T-helper 9 cell (primary cell): ENCODE measurements around the gene EBNA1BP2.
A peak's percentile ranks its signal among the peaks of the same experiment; 100 is the strongest.
"Not testable (repeated sequence)": the region's sequence is repeated elsewhere in the genome, so short reads cannot be mapped to it uniquely, and the experiment has no call there.

Experiments
- DNase-seq: peaks from one replicate; pipeline ENCODE4 v3.0.0-alpha.2; 2020
- total RNA-seq, 2 donors: gene quantifications; one replicate each; lab custom pipeline; 2026; lab: John Stamatoyannopoulos, UW

The EBNA1BP2 gene
- total RNA-seq: 14.5 to 49.4 reads per million in 2 donors

DNA sequence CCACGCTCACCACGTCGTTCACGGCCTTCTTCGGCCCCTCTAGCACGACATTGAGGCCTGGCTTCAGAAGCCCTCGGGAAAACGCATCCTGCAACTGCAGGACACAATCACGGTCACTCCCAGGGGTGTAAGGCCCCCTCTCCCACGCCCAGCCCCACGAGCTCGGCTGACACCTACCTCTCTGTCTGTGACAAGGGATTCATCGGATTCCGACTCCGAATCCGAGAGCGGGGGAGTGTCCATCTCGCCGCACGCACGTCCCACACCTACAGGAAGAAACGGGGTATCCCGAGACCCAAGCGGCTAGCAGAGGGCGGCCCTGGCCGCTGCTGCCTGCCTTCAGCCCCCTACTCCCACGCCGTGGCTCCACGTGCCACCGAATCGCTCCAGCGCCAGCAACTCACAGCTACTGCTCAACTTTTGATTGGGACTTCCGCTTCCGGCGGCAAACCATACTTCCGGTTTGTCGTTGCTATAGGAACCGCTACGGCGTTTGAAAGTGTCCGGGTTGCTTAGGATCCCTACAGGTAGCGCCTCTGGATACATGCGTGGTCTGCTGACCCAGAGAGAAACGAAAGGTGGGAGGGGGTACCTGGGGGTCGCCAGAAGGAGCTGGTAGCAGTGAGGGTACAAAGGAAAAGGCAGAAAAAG lies at the start of gene EBNA1BP2, which contains the start of gene CFAP57:
EBNA1BP2 (minus strand) TSS at position 415 of the 651 bp plus-strand sequence; CDS start at position 243, 172 bp downstream.
CFAP57 (plus strand) TSS at position 455 of the 651 bp plus-strand sequence. CDS start 424 bp downstream, outside the sequence.
- DNase-seq: peak; percentile 82

- DNase-seq: no peak
Measured at GRCh38 chr1:43221797-43222196, 49.7 kb upstream of the EBNA1BP2 start.

DNA sequence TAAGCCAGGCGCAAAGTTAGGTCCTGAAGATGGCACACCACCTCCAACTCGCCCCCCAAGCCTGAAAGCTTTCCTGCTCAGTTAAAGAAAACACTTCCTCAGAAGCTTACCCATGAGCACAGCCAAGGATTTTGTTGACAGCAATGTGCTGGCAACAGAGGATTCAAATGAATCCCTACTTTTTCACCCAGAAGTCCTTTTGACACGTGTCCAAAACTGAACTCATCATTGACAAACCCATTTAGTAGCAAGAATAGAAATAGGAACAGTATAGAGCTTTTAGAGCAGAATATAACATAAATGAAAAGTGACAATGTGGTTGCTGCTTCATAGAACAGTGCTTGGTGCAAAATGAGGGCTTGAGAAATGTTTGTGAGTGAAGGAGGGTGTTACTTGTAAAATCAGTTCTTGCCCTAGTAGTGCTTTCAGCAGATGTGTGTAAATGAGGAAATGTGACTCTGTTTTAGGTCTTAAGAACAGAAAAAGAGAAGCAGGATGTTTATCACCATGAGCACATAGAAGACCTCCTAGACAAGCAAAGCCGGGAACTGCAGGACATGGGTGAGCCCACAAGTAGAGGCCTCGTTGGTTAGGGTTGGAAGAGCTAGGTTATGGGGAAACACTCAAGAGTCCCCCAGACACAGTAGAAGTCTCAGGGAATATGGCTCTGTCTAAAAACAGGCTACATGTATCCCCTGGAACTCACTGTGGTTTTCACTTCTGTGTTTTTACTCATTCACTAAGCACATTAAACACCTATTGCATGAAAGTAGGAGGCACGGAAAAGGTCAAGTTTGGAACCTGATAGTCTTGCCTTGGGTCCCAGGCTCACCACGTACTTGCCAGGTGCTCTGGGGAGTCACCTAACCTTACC lies 49.1 kb upstream of the EBNA1BP2 start:
- no peak for DNase-seq

GRCh38 chr1:43217747-43218146 lies 45.7 kb upstream of the EBNA1BP2 start:
- no peak for DNase-seq

GRCh38 chr1:43214501-43215444 lies 42.7 kb upstream of the EBNA1BP2 start:
- no peak for DNase-seq

- DNase-seq: not testable (repeated sequence)
Measured at GRCh38 chr1:43208277-43208676, 36.2 kb upstream of the EBNA1BP2 start.

DNA sequence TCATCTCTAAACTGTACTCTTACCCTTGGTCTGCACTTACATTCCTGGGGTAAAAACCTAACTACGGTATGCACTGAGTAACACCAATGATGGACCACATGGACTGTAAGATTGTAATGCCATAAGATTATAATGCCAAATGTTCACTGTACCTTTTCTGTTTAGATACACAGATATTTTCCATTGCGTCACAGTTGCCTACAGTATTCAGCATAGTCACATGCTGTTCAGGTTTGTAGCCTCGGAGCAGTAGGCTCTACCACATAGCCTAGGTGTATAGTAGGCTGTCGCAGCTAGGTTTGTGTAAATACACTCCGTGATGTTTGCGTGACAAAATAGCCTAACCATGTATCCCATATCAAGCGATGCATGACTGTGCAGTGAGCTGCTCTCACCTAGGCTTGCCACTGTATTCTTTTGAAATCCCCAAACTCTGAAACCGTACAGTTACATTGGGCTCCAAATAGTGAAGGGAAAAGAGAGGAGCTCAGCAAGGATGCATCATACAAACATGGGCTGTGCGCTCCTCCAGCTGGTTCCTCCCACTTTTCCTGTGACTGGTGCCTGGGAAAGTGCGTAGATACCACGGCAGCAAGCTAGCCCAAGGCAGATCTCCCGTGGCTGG lies 35.3 kb upstream of the EBNA1BP2 start:
- DNase-seq: no peak

GRCh38 chr1:43206600-43207228 lies 34.6 kb upstream of the EBNA1BP2 start:
- DNase-seq: no peak

DNA sequence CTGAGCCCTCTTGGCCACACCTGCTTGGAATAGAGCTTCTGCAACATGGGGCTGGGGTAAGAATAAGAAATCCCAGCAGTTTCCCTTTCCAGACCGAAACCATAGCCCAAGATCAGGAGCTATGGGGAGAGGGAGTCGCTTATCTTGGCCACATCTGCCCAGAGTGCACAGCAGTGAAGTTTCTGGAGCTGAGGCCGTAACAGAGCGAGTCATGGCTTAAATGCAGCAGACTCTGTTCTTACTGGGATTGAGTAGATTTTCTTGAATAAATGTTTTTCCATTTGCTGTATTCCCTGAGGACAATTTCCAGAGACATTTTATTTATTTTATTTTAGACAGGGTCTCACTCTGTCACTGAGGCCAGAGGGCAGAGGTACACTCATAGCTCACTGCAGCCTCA lies 33.6 kb upstream of the EBNA1BP2 start:
- no peak for DNase-seq

DNA sequence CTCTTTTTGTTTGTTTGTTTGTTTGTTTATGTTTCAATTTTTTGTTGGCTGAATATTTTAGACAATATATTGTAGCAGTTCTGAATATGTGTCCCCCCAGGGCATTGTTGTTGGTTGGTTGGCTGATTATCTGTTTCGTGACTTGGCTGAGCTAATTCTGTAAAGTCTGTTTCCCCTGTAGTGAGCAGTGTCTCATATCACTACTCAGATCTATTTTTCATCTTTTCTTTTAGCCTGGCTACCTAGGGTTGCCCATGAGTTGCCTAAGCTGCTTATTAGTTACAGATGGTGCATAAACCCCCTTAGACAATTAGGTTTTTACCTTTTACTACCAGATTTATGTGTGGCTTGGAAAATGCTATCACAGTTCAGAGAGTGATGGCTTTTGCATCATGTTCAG lies 32.3 kb upstream of the EBNA1BP2 start:
- no peak for DNase-seq

GRCh38 chr1:43203859-43204258 lies 31.8 kb upstream of the EBNA1BP2 start:
- DNase-seq: no peak

DNA sequence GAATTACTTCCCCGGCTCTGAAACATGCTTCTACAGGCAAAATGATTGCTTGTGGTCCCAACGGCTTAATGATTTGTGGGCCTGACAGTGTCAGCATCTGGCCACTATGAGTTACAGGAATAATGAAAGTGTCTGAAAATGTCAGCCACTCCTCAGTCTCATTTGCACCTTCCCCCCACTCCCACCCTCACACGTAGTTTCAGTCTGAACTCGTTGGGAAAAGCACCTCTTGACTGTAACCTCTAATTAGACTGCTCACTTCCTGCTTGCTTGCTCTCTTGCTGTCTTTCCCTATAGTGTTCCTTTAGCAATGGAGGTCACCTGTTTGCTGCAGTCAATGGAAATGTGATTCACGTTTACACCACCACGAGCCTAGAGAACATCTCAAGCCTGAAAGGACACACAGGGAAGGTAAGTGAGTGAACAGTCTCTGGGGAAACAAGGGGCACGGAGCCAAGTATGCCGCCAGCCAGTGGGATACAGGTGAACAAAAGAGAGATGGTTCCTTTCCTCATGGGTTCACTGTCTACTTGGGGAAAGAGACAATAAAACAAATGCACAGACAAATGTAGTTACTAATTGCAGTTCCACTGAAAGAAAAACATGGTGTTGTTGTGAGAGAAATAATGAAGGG lies 27.1 kb upstream of the EBNA1BP2 start:
- DNase-seq: no peak

DNA sequence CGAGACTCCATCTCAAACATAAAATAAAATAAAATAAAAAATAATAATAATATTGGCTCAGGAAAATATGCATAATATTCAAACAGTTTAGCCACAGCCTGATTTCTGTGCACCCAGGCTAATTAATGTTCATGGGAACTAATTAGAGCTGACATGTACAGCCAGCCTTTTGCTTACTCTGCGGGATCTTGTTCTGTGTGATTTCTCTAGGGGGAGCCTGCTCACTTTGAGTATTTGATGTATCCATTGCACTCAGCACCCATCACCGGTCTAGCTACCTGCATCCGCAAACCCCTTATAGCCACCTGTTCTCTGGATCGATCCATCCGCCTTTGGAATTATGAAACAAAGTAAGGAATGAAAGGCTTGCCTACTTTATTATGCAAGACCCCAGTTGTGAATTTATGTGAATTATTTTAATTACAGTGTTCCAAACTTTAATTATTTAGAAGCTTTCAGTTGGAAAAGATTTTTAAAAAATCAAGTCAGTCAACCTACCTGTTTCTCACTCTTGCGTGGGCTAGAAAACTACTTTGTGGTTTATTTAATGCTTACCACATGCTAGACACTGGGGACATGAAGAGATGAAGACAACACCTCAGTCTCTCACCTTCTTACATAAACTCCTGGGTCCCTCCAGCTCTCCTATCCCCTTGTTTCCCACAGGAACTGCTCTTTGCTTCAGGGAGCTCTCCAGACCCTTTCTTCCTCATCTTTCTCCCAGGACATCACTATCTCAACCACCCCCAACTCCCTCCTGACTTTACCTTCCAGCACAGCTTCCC lies 25.4 kb upstream of the EBNA1BP2 start:
- DNase-seq: no peak

DNA sequence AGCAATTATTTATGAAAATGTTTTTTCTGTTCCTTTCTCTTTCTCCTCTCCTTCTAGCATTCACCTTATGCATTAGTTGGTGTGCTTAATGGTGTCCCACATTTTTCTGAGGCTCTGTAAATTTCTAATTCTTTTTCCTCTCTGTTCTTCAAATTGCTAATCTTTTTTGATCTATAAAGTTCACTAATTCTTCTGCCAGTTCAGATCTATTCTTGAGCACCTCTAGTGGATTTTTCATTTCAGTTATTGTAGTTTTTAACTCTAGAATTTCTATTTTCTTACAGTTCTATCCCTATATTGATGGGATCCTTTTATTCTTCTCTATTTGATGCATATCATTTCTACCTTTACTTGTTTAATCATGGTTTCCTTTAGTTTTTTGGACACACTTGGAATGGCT lies 22.4 kb upstream of the EBNA1BP2 start:
- DNase-seq: no peak

DNA sequence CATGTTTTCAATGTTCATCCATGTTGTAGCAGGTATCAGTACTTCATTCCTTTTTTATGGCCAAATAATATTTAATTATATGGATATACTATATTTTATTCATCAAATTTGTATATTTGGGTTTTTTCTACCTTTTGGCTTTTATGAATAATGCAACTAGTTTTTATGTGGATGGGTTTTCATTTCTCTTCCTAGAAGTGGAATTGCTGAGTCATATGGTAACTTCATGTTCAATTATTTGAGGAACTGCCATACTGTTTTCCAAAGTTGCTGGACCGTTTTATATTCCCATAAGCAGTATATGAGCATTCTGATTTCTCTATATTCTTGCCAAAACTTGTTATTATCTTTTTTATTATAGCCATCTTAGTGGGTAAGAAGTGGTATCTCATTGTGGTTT lies 16.0 kb upstream of the EBNA1BP2 start:
- DNase-seq: no peak

GRCh38 chr1:43184995-43185394 lies 12.9 kb upstream of the EBNA1BP2 start:
- DNase-seq: no peak

GRCh38 chr1:43184388-43184787 lies 12.3 kb upstream of the EBNA1BP2 start:
- DNase-seq: no peak

- no peak for DNase-seq
Measured at GRCh38 chr1:43177691-43178090, 5.6 kb upstream of the EBNA1BP2 start.

DNA sequence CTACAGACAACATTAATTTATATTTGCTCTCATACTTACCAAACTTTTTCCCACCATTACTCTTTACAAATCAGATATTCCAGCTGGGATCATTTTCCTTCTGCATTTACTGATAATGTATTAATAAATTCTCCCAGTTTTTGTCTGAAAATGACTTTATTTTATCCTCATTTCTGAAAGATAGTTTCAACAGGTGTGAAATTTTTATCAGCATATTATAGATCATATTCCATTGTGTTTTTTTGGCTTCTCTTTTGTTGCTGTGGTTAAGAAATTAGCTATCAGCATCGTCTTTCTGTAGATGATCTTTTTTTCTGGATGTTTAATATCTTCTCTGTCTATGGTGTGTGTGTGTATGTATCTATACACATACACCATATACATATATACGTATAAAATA lies 2.8 kb upstream of the EBNA1BP2 start:
- DNase-seq: no peak

DNA sequence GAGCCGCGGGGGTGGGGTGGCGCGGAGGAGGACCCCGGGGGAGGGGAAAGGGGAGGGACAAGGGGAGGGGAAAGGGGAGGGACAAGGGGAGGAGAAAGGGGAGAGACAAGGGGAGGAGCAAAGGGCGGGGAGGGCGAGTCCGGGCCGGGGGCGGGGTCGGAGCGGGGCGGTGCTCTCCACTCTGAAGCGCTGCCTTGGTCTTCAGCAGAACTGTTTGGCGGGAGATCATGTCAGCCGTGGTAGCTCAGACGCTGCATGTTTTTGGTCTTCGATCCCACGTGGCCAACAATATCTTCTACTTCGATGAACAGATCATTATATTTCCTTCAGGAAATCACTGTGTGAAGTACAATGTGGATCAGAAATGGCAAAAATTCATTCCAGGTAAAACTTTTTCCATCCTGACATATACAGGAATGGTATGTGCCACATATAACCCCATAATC lies 460 bp upstream of the EBNA1BP2 start:
- peak; percentile 81 for DNase-seq
